Jurkat, Clone E6-1 (cell line): ENCODE measurements around the gene CFAP61.

ENCODE experiments used
- DNase-seq: peaks from one replicate; pipeline ENCODE4 v3.0.0-alpha.2; 2011; ENCODE audit warnings: low read depth, low spot score
- H3K4me3 ChIP-seq: 2 replicates; pipeline ENCODE4 v1.5.1; 2011; ENCODE audit warnings: mild to moderate bottlenecking, low read length, control low read depth, moderate library complexity

CFAP61 gene

DNA sequence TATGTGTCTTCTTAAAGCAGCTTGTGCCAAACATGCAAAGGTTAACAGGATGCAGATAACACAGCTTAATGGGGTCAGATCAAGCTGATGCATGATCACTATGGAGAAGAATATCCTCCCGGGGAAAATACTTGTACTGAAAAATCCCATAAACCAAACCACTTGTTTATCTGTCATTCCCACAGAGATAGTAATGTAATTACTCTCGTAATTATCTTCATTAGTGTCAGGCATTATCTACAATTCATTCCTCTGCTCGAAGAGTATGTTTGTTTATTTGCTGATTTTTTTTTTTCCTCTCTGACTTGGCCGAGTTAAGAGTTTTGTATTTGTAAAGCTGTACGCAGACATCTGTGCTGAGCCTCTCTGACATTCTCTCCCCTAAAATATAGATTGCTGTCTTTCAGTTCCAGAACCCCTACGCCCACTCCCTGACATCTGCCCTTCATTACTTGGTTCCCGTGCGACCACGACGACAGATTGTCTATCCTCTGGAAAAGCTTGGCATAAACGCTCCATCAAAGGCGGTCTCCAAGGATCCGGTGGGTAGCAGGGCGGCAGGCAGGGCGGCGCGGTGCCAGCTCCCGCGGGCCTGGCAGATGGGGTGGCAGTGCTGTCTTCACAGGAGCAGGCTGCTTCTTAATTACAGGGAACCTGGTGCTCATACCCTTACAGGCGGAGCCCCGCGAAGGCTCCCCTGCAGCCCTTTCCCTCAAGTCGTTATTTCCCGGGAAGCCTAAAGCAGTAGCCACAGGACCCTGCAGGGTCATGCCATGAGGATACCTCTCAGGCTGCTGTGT lies 147.2 kb downstream of the CFAP61 start:
- no peak for DNase-seq
- no peak overlapping the region for H3K4me3 ChIP-seq

DNA sequence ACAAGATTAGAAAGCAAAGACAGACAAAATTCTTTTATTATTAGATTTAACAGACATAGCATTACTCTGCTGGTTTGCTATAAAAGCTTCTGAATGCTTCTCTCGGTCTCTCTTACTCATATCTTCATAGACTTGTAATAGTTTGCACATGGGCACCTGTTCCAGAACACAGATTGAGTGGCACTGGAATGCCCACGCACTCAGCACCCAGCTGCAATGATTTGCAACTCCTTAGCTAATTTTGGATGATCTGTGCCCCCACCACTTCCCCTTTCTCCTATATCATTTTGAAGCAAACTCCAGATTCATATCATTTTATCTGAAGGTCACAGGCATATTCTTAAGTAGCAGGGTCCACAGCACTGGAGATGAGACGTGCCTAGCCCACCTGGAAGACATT lies 148.8 kb downstream of the CFAP61 start:
- DNase-seq, result no peak
- no peak overlapping the region for H3K4me3 ChIP-seq

DNA sequence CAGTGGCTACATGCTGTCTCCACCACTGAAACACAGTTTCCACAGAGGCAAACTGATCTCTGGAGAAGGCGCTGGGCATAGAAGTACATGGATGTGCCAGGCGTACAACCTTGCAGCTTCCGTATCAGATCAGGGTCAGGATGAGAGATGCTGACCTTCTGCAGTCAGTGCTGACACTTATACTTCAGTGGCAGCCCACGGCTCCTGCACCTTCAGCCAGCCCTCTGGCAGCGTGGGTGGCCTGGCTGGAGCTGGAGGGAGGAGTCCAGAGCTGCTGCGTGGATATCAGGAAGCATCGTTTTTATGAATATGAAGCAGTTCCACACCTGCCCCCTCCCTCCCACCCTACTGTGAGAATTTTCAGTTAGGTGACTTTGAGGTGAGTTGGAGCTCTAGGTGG lies 149.3 kb downstream of the CFAP61 start:
- no peak for DNase-seq
- no peak overlapping the region for H3K4me3 ChIP-seq

DNA sequence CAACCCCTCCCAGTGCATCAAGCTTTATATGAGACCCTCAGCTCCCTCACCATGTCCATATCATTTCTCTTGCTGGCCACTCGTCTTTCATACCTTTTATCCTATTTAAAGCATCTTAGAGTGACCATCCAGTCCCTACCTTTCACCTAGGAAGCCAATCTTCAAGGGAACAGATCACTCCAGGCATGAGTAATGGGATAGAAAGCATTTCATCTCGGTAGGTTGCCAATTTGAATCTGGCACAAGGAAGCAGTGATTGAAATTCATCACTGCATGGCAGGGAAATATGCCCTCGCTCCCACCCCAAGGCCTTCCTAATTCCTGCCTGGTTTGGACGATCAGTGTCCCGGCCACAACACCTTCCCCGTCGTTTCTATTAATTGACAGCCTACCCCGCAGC lies 150.4 kb downstream of the CFAP61 start:
- no peak for DNase-seq

DNA sequence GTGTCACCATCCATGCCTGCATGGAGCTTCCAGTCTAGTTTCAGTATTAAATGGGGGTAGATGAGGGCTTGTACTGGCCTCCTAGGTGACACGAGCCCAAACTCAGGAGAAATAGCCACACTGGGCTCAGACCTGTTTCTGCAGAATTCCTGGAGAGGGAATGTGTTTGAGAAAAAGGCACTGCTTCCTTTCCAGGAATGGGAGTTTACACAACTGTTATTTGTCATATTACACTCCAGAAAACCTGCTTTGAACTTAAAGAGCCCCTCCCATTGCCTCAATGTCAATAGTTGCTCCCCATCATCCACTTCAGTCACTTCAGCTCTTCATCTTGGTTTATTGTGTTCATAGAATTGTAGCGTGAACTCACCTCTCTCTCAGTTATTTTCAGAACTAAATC lies 151.5 kb downstream of the CFAP61 start:
- no peak for DNase-seq

More for the DNA sequence above, 150.4 kb downstream of the CFAP61 start:
- H3K4me3 ChIP-seq, result no peak overlapping the region

DNA sequence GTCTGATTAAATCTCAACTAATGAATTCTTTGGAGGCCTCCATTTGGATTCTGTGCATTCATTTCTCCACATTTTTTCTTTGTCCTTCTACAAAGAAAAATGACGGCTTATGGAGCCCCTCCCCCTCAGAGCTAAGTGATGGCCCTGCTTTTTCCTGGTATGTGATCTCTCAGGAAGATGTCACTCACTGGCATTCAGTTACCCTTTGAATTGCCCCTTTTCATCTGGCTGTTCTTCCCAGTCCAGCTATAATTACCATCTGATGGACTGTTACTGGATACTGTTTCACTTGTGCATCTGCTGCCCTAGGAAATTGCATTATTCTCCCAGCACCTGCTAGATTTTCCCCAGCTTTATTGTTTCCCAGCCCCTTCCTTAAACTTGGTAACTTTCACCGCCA lies 151.9 kb downstream of the CFAP61 start:
- no peak overlapping the region for H3K4me3 ChIP-seq
- DNase-seq, result no peak

More for the DNA sequence above, 151.5 kb downstream of the CFAP61 start:
- H3K4me3 ChIP-seq, result no peak overlapping the region

DNA sequence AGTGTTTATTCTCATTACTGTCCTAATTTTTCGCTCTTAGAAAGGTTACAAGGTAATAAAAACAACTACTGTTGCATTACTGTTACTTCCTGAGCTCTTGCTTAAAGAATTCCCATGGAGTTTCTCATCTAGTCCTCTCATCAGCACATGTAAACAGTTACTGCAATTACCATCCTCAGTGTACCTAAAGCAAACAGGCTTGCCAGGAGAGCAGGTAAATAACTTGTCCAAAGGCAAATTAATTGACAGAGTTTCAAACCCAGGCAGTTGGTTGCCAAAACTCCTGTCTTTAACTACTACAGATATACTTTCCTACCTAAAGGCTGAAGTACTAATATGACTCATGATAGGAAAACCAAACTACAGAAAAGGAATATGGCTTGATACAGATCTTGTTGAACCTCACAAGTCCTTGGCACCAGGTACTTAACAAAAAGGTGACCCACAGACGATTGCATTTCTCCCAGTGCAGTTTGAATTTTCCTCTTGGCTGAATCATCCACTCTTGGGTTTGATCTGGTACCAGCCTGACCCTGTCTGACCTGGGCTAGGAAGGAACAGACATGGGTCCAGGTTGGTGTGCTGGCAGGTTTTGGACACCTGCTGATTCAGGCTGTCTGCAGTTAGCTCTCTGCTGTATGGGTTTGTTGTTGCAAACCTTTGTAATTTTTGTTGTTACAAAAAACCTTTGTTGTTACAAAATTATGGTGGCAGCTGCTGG lies 153.0 kb downstream of the CFAP61 start:
- DNase-seq, result no peak

DNA sequence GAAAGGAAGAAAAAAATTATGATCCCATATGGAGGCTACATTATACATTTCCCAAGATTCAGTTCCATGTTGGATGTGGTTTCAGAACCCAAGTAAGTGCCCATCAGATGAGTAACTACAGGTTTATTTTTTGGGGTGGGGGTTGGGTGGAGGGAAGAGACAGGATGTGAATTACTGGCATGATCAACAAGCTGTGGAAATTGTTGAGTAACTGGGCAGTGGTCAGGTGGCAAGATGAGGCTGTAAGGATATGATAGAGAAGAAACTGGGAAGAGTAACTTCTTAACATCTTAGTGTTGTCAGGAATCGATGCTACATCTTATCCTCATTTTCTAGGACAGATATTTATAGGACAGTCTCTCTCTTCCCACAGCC lies 153.5 kb downstream of the CFAP61 start:
- no peak overlapping the region for H3K4me3 ChIP-seq
- DNase-seq, result no peak

More for the DNA sequence above, 153.0 kb downstream of the CFAP61 start:
- no peak overlapping the region for H3K4me3 ChIP-seq

DNA sequence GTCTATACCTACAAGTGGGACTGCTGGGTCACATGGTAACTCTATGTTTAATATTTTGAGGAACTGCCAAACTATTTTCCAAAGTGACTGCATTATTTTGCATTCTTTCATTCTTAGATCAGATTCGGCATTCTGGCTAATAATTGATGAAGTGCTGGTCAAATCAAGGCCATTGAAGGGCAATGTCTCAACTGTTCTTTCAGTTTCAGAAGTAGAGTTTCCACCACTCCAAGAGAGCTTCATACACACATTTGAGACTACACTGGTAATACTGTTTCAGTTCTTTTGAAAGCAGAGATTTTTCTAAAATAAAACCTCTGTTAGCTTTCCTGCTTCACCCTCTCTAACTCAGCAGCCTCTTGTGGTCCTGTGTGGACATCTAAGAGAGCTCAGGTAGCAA lies 154.5 kb downstream of the CFAP61 start:
- no peak overlapping the region for H3K4me3 ChIP-seq
- DNase-seq, result no peak

DNA sequence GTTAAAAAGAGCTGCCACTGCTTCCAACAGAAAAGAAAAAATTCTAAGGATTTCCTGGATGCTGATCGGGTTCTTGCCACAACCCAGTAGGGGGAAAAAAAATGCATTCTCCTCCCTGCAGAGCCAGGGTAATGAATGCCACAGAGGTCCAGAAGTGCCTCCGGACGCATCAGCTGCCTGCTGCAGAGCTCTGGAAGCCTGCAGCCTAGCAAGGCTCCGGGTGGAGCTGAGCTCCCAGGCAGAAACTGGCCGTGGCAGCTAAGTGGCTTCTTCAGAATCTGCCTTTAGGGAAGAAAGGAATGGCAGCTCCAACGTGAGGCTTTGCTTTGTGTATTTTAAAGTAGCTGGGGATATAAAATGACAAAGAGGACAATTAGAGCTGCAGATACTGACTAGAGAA lies 155.0 kb downstream of the CFAP61 start:
- no peak for DNase-seq
- H3K4me3 ChIP-seq, result no peak overlapping the region

DNA sequence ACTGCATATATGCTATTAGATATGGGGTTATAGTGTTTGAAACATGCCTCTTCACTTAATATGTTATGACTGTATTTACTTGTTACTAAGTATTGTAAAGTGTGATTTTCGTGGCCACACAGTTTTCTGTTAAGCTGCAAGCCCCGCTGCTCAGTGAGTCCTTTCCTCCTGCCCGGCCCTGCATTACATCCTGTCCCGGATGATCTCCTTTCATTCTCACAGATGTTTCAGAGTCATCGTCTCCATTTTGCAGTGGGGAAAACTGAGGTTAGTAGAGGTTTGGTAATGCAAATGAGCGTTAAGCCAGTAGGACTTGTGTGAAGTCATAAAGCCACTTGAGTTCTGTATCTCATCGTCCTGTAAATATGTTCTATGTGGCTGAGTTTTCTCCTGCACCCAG lies 155.5 kb downstream of the CFAP61 start:
- no peak overlapping the region for H3K4me3 ChIP-seq
- no peak for DNase-seq

DNA sequence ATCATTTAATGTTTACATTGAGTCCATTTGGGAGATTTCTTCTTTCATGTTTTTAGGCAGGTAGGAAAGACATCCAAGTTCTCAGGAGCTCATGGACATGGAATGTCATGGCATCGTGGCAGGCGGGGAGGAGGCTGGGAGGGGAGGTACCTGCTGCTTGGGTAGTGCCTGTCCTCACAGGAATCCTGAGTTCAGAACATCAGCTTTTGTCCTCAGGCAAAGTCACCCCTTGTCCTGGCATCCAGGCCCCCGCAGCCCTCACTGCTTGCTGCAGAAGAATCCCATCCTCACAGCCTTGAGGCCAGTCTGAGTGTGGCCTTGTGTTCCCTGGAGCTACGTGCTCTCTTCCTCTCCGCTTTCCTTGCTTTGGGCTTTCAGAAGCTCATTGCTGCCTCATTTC lies 157.4 kb downstream of the CFAP61 start:
- H3K4me3 ChIP-seq, result no peak overlapping the region
- no peak for DNase-seq

DNA sequence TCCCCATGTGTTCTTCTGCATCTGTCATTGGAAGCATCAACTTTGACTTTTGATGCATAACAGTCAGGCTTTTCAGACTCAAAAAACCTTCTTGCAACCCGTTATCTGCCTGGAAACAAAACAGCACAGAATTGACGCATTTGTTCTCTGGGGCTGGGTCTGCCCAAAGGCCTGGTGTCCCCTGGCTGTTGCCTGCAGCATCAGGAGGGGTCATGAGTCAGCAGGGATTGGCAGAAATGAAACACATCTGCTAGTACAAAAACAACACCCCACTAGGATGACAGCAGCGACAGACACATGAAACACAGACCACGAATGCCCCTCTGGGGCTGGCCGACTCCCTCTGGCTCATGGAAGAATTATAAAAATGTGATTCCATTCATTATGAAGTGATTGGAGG lies 158.0 kb downstream of the CFAP61 start:
- H3K4me3 ChIP-seq, result no peak overlapping the region
- no peak for DNase-seq

DNA sequence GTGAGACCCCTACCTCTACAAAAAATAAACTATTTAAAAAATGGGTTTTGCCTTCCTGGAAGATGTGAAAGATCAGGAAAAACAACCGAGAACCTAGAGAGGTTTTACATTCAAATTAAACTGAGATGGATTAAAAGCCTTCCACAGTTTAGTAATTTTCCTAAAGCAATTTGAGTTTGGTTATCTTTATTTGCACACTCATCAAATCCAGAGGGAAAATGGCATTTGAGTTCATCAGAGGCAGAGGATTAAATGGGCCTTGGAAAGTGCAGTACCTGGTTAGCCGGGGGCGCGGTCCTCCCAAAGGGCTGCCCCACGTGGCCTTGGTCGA lies 158.6 kb downstream of the CFAP61 start:
- no peak for DNase-seq
- no peak overlapping the region for H3K4me3 ChIP-seq

DNA sequence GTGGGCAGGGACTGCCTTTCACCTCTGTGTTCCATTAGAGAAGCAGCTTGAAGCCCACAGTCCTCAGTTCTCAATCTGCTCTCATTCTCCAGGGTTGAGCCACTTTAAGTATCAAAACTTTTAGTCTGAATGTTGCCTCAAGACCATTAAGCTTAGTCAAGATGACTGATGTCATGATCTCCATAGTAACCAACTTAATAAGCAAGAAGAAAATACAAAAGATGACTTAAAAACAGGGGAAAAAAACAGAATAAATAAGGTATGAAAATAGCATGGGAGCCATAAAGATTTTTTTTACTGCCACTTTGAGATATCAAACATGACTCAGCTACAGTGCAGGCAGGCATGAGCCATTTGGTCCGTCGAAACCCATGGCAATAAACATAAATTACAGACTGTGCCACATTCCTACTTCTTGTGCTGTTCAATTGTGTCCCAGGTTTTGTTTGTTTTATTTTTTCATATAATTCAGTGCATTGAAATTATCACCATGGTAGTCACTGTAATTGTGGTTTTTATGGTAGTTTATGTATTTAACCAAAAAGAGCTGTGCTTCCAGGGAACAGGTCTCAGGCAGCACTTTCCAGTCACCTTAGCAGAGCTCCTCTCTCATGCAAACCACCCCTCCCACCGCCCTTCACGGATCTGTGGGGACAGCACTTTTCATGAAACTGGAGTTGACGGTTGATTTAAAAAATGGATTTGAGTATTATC lies 159.1 kb downstream of the CFAP61 start:
- H3K4me3 ChIP-seq, result no peak overlapping the region
- DNase-seq, result no peak

DNA sequence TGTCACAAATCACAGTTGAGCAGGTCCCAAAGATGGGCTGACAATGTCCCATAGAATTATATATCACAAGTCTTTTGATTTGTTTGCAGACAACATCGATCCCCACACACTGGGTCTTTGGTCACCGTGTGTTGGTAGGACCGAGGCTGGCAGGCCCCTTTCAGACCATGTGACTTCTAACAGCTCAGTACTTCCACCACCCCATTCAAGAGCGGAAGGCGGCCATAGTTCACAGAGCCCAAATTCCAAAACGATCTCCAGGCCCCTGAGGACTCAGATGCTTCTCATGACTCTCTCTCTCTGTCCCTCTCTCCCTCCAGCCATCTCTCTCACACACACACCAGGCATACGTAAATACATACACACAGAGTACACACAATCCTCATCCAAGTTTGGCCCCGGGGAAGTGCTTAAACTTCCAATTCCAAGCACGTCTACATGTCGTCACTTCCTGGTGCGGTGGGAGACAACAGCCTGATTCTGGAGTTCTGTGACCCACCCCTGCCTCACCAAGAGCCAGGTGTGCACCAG lies 159.7 kb downstream of the CFAP61 start:
- DNase-seq, result no peak
- no peak overlapping the region for H3K4me3 ChIP-seq

DNA sequence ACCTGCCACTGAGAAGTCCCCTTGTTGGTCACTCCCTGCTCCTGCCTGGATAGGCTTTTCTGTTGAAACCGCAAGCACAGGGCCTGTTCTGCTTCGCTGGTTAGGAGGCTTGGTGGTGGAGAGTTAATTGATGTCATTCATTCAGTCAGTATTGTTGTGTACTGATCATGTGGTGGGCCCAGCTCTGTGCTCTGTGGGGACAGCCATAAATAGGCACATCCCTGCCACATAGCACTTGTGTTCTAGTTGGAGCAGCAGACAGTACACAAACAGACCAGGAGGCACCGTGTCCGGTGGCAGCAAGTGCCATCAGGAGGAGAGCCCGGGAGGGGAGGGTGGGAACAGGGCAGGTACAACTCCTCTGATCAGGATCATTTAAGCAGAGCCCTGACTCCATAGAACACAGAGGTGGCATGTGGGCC lies 160.4 kb downstream of the CFAP61 start:
- H3K4me3 ChIP-seq, result no peak overlapping the region
- no peak for DNase-seq

DNA sequence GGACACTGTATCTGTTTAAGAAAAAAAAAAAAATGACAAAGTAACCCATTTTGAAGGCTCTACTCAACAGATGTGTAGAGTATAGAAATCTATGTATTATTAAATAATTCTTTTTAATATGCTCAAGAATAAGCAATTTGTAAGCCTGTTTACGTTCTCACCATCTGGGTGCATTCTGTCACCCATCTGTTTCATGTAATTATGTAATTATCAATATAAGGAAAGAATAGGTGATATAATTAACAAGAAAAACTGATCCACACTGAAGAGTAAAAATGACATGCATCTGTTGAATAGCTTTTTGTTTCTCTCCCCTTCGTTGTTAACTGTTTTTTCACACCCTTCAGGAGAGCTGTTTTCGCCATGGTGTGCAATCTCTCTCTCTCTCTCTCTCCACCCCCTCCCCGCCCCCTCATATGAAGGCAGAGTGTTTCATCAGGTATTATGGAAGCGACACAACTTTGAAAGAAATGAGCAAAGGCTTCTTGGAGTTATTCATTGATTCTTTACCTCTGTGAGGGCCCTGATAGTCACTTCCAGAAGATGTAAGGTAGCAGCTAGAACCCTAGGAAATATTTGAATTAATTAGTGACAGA lies 161.3 kb downstream of the CFAP61 start:
- no peak overlapping the region for H3K4me3 ChIP-seq
- DNase-seq, result no peak

DNA sequence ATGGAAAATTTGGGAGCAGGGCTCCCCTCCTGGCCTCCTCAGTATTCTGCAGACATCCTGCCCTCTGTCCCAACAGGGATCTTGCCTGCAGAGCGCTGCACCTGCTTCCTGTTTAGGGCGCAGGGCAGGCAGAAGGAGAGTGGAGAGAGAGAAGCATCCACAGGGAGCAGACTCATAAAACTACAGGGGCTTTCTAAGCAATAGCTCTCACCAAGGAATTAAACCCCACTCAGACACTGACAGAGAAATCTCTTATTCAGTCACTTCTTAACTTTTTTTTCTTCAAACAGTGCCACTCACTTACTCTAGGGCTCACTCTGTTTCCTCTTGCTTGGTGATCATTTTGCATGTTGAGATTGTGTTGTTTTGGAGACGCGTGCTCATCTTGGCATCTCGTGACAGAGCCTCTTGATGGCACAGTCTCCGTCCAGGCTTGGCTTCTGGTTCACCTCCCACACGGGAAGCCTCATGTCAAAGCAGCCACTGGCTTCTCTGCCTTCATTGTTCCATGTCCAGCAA lies 162.5 kb downstream of the CFAP61 start:
- H3K4me3 ChIP-seq, result no peak overlapping the region
- no peak for DNase-seq
